WTC11 (cell line): Measurements from ENCODE around the gene ACO2. TPM values are rescaled to one million over a fixed set of nuclear protein-coding genes. Genes with fewer than 3 reads are reported as not detected.

ENCODE experiments used
- CREB1 ChIP-seq: sonication (generic); formaldehyde crosslinking; IDR thresholded peaks from 2 replicates; pipeline ENCODE4 v1.8.0; 2023; ENCODE audit warnings: mild to moderate bottlenecking, missing genetic modification reagents
- ETV6 ChIP-seq: sonication (generic); formaldehyde crosslinking; IDR thresholded peaks from 2 replicates; pipeline ENCODE4 v1.8.1; 2022; ENCODE audit warnings: mild to moderate bottlenecking, missing genetic modification reagents
- GABPB1 ChIP-seq: sonication (generic); formaldehyde crosslinking; IDR thresholded peaks from 2 replicates; pipeline ENCODE4 v1.8.1; 2023; ENCODE audit warnings: mild to moderate bottlenecking, missing genetic modification reagents
- GRHL2 ChIP-seq: fragments of 250-450 bp; sonication (Bioruptor Pico); IDR thresholded peaks from 2 replicates; pipeline ENCODE4 v1.8.0; 2022; ENCODE audit warnings: mild to moderate bottlenecking, moderate library complexity; ENCODE audit not compliant: insufficient replicate concordance, severe bottlenecking
- IRF2 ChIP-seq: sonication (generic); formaldehyde crosslinking; IDR thresholded peaks from 2 replicates; pipeline ENCODE4 v1.8.0; 2022; ENCODE audit warnings: low read depth, missing genetic modification reagents, borderline replicate concordance
- KAT7 ChIP-seq: sonication (generic); formaldehyde crosslinking; IDR thresholded peaks from 2 replicates; pipeline ENCODE4 v1.8.1; 2023; ENCODE audit warnings: missing genetic modification reagents, mild to moderate bottlenecking, borderline replicate concordance
- NR2C2 ChIP-seq: sonication (generic); formaldehyde crosslinking; IDR thresholded peaks from 2 replicates; pipeline ENCODE4 v1.8.0; 2022; ENCODE audit warnings: mild to moderate bottlenecking, missing genetic modification reagents
- NR3C1 ChIP-seq: sonication (generic); formaldehyde crosslinking; conservative IDR thresholded peaks from 2 replicates; pipeline ENCODE4 v1.8.1; 2023; ENCODE audit warnings: low read depth, mild to moderate bottlenecking, missing genetic modification reagents
- SMAD4 ChIP-seq: sonication (generic); formaldehyde crosslinking; IDR thresholded peaks from 2 replicates; pipeline ENCODE4 v1.8.0; 2022; ENCODE audit warnings: mild to moderate bottlenecking, missing genetic modification reagents
- TCF7 ChIP-seq: sonication (generic); formaldehyde crosslinking; IDR thresholded peaks from 2 replicates; pipeline ENCODE4 v1.8.0; 2022; ENCODE audit warnings: mild to moderate bottlenecking, low read depth, missing genetic modification reagents, moderate library complexity
- TP53 ChIP-seq: sonication (generic); formaldehyde crosslinking; IDR thresholded peaks from 2 replicates; pipeline ENCODE4 v1.8.1; 2023; ENCODE audit warnings: mild to moderate bottlenecking, missing genetic modification reagents
- ZNF138 ChIP-seq: sonication (generic); formaldehyde crosslinking; conservative IDR thresholded peaks from 2 replicates; pipeline ENCODE4 v1.8.1; 2022; ENCODE audit warnings: mild to moderate bottlenecking, moderate library complexity, missing genetic modification reagents
- ZNF232 ChIP-seq: sonication (generic); formaldehyde crosslinking; IDR thresholded peaks from 2 replicates; pipeline ENCODE4 v1.8.0; 2022; ENCODE audit warnings: mild to moderate bottlenecking, missing genetic modification reagents
- total RNA-seq: library from RNA; stranded (reverse); gene quantifications from 3 replicates; pipeline ENCODE4 v1.2.3, GENCODE V29; 2021
- TF ChIP-seq, protein P1 (sequence below): fragments of 250-450 bp; sonication (Bioruptor Pico); IDR thresholded peaks from 2 replicates; pipeline ENCODE4 v2.1.2; 2022; ENCODE audit warnings: mild to moderate bottlenecking, moderate library complexity
- TF ChIP-seq, protein P2 (sequence below): fragments of 250-450 bp; sonication (Bioruptor Pico); conservative IDR thresholded peaks from 2 replicates; pipeline ENCODE4 v1.9.0; 2021; ENCODE audit warnings: mild to moderate bottlenecking
- TF ChIP-seq, protein P3 (sequence below): sonication (generic); formaldehyde crosslinking; IDR thresholded peaks from 2 replicates; pipeline ENCODE4 v1.8.0; 2023; ENCODE audit warnings: missing genetic modification reagents, mild to moderate bottlenecking, borderline replicate concordance
- TF ChIP-seq, protein P4 (sequence below): sonication (generic); formaldehyde crosslinking; IDR thresholded peaks from 2 replicates; pipeline ENCODE4 v1.8.1; 2023; ENCODE audit warnings: mild to moderate bottlenecking, missing genetic modification reagents, moderate library complexity
- TF ChIP-seq, protein P5 (sequence below): sonication (generic); formaldehyde crosslinking; IDR thresholded peaks from 2 replicates; pipeline ENCODE4 v1.8.1; 2022; ENCODE audit warnings: mild to moderate bottlenecking, missing genetic modification reagents, moderate library complexity, borderline replicate concordance
- TF ChIP-seq, protein P6 (sequence below): sonication (generic); formaldehyde crosslinking; IDR thresholded peaks from 2 replicates; pipeline ENCODE4 v1.8.1; 2022; ENCODE audit warnings: missing genetic modification reagents, borderline replicate concordance
- TF ChIP-seq, protein P7 (sequence below): fragments of 200-600 bp; IDR thresholded peaks from 2 replicates; pipeline ENCODE4 v1.8.0; 2022; ENCODE audit warnings: antibody characterized with exemption
- TF ChIP-seq, protein P8 (sequence below): sonication (generic); formaldehyde crosslinking; IDR thresholded peaks from 2 replicates; pipeline ENCODE4 v1.8.1; 2023; ENCODE audit warnings: mild to moderate bottlenecking, missing genetic modification reagents

ACO2 gene
- total RNA-seq, 1 experiment from 2014 or later, result 104 TPM

DNA sequence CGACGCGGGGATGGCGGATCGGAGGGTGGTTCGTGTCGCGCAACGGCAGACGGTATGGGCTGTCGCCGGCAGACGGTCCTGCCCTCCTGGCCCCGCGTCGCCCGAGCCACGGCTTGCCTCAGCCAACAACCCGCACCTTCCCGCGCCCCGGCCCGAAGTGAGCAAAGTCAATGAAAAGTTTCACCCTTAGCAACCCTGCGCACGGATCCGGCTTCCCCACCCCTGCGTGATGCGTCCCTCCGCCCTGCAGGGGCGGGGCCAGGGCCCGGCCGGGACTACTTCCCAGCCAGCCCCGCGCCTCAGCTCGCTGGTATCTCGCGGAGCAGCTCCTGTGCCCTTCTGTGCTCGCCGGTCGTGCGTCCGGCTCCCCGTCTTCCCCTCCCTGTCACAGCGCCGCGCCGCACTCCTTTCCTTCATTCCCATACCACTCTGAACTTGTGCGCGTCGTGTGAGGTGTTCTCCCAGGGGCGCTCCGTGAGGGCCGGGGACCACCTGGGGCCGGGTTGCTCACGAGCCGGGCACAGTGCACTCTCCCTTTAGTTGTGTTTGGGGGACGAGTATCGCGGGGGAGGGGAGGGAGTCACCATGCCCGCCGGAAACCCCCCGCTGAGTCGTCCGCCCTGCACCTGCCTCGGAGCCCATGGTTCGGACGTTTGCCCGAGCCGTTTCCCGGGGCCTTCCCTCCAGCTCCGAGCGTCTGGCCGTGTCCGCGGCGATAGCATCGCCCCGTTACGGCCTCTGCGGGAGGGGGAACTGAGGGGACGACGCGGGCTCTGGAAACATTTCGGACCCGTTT, 22.1 kb upstream of the ACO2 start, which contains the start of gene TOB2 (continued):
- TF ChIP-seq NR3C1 (CRISPR knock-in tag) (peak; percentile 98; the same call in 1 of the 2 replicates), KAT7 (CRISPR knock-in tag) (peak; percentile 57; the same call in 1 of the 2 replicates), IRF2 (CRISPR knock-in tag) (0 out of 2 replicates have a peak, but pooled peaks have one; percentile 47), ZNF232 (CRISPR knock-in tag) (peak; percentile 74), CREB1 (CRISPR knock-in tag) (no peak; the same call in none of the 2 replicates), GRHL2 (CRISPR knock-in tag) (no peak), SMAD4 (CRISPR knock-in tag) (peak; percentile 45; the same call in 1 of the 2 replicates), TP53 (CRISPR knock-in tag) (peak; percentile 69), NR2C2 (CRISPR knock-in tag) (no peak), TCF7 (CRISPR knock-in tag) (no peak), ETV6 (peak; percentile 59; the same call in 1 of the 2 replicates), ZNF138 (CRISPR knock-in tag) (peak; percentile 46; the same call in 1 of the 2 replicates), GABPB1 (CRISPR knock-in tag) (peak; percentile 87; the same call in 1 of the 2 replicates)
- TF ChIP-seq, protein P1, sequence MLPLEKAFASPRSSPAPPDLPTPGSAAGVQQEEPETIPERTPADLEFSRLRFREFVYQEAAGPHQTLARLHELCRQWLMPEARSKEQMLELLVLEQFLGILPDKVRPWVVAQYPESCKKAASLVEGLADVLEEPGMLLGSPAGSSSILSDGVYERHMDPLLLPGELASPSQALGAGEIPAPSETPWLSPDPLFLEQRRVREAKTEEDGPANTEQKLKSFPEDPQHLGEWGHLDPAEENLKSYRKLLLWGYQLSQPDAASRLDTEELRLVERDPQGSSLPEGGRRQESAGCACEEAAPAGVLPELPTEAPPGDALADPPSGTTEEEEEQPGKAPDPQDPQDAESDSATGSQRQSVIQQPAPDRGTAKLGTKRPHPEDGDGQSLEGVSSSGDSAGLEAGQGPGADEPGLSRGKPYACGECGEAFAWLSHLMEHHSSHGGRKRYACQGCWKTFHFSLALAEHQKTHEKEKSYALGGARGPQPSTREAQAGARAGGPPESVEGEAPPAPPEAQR, result no peak
- TF ChIP-seq, protein P2, sequence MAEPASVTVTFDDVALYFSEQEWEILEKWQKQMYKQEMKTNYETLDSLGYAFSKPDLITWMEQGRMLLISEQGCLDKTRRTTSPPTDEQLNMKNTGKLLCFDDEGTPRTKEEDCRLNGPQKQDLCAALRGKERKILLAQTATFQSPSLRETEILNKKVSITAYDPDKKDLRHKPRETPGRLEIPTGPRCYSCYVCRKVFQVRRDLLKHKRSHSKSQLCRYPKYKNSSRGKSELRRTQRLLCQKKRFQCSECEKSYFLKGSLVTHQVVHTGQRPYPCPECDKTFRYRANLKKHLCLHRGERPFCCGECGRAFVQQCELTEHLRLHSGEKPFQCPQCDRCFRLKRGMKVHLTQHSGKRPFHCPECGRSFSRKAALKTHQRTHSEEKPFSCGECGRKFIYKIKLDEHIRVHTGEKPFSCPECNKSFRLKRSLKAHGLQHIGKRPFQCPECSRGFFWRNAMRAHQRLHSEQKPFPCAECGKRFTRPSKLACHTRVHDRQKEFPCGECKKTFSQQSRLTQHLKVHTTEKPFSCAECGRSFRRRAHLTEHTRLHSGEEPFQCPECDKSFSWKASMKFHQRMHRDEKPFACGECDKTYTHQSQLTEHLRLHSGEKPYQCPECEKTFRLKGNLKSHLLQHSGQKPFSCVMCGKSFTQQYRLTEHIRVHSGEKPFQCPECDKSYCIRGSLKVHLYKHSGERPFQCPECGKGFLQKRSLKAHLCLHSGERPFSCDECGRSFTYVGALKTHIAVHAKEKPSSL (CRISPR knock-in tag), result 0 out of 2 replicates have a peak, but pooled peaks have one; percentile 44
- TF ChIP-seq, protein P3, sequence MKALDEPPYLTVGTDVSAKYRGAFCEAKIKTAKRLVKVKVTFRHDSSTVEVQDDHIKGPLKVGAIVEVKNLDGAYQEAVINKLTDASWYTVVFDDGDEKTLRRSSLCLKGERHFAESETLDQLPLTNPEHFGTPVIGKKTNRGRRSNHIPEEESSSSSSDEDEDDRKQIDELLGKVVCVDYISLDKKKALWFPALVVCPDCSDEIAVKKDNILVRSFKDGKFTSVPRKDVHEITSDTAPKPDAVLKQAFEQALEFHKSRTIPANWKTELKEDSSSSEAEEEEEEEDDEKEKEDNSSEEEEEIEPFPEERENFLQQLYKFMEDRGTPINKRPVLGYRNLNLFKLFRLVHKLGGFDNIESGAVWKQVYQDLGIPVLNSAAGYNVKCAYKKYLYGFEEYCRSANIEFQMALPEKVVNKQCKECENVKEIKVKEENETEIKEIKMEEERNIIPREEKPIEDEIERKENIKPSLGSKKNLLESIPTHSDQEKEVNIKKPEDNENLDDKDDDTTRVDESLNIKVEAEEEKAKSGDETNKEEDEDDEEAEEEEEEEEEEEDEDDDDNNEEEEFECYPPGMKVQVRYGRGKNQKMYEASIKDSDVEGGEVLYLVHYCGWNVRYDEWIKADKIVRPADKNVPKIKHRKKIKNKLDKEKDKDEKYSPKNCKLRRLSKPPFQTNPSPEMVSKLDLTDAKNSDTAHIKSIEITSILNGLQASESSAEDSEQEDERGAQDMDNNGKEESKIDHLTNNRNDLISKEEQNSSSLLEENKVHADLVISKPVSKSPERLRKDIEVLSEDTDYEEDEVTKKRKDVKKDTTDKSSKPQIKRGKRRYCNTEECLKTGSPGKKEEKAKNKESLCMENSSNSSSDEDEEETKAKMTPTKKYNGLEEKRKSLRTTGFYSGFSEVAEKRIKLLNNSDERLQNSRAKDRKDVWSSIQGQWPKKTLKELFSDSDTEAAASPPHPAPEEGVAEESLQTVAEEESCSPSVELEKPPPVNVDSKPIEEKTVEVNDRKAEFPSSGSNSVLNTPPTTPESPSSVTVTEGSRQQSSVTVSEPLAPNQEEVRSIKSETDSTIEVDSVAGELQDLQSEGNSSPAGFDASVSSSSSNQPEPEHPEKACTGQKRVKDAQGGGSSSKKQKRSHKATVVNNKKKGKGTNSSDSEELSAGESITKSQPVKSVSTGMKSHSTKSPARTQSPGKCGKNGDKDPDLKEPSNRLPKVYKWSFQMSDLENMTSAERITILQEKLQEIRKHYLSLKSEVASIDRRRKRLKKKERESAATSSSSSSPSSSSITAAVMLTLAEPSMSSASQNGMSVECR (CRISPR knock-in tag), result peak; percentile 86; the same call in 1 of the 2 replicates
- TF ChIP-seq, protein P4, sequence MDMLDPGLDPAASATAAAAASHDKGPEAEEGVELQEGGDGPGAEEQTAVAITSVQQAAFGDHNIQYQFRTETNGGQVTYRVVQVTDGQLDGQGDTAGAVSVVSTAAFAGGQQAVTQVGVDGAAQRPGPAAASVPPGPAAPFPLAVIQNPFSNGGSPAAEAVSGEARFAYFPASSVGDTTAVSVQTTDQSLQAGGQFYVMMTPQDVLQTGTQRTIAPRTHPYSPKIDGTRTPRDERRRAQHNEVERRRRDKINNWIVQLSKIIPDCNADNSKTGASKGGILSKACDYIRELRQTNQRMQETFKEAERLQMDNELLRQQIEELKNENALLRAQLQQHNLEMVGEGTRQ, result no peak; the same call in none of the 2 replicates
- TF ChIP-seq, protein P5, sequence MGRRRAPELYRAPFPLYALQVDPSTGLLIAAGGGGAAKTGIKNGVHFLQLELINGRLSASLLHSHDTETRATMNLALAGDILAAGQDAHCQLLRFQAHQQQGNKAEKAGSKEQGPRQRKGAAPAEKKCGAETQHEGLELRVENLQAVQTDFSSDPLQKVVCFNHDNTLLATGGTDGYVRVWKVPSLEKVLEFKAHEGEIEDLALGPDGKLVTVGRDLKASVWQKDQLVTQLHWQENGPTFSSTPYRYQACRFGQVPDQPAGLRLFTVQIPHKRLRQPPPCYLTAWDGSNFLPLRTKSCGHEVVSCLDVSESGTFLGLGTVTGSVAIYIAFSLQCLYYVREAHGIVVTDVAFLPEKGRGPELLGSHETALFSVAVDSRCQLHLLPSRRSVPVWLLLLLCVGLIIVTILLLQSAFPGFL (CRISPR knock-in tag), result peak; percentile 53; the same call in 1 of the 2 replicates
- TF ChIP-seq, protein P6, sequence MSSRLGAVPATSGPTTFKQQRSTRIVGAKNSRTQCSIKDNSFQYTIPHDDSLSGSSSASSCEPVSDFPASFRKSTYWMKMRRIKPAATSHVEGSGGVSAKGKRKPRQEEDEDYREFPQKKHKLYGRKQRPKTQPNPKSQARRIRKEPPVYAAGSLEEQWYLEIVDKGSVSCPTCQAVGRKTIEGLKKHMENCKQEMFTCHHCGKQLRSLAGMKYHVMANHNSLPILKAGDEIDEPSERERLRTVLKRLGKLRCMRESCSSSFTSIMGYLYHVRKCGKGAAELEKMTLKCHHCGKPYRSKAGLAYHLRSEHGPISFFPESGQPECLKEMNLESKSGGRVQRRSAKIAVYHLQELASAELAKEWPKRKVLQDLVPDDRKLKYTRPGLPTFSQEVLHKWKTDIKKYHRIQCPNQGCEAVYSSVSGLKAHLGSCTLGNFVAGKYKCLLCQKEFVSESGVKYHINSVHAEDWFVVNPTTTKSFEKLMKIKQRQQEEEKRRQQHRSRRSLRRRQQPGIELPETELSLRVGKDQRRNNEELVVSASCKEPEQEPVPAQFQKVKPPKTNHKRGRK (CRISPR knock-in tag), result 0 out of 2 replicates have a peak, but pooled peaks have one; percentile 32
- TF ChIP-seq, protein P7, sequence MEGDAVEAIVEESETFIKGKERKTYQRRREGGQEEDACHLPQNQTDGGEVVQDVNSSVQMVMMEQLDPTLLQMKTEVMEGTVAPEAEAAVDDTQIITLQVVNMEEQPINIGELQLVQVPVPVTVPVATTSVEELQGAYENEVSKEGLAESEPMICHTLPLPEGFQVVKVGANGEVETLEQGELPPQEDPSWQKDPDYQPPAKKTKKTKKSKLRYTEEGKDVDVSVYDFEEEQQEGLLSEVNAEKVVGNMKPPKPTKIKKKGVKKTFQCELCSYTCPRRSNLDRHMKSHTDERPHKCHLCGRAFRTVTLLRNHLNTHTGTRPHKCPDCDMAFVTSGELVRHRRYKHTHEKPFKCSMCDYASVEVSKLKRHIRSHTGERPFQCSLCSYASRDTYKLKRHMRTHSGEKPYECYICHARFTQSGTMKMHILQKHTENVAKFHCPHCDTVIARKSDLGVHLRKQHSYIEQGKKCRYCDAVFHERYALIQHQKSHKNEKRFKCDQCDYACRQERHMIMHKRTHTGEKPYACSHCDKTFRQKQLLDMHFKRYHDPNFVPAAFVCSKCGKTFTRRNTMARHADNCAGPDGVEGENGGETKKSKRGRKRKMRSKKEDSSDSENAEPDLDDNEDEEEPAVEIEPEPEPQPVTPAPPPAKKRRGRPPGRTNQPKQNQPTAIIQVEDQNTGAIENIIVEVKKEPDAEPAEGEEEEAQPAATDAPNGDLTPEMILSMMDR, result no peak
- TF ChIP-seq, protein P8, sequence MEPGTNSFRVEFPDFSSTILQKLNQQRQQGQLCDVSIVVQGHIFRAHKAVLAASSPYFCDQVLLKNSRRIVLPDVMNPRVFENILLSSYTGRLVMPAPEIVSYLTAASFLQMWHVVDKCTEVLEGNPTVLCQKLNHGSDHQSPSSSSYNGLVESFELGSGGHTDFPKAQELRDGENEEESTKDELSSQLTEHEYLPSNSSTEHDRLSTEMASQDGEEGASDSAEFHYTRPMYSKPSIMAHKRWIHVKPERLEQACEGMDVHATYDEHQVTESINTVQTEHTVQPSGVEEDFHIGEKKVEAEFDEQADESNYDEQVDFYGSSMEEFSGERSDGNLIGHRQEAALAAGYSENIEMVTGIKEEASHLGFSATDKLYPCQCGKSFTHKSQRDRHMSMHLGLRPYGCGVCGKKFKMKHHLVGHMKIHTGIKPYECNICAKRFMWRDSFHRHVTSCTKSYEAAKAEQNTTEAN (CRISPR knock-in tag), result no peak; the same call in 1 of the 2 replicates
